ENCODE results near the gene BTBD7.

DNA sequence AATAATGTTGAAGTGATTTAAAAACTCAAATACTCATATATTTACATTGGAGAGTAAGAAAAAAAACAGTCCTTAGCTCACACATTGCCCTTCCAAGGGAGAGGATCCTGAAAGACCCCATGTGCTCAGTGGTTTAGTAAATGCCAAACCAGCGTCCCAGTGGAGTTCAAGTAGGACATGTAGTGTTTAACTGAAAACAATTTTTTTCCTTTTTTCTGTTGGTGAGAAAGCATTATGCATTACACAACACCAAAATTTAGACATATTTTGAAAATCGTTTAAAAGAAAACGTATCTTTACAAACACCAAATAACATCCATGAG, 92.2 kb downstream of the BTBD7 start:
- TF ChIP-seq POLR2A (IDR thresholded peaks at IDR 0.05; ENCODE audit: borderline replicate concordance, extremely low read depth, insufficient read depth, insufficient read length) (no peak), YY1 (IDR thresholded peaks at IDR 0.05; ENCODE audit: extremely low read depth, insufficient replicate concordance, low read depth, low read length) (no peak), EGR1 (IDR thresholded peaks at IDR 0.05; ENCODE audit: low read depth) (no peak), SRF (IDR thresholded peaks at IDR 0.05; ENCODE audit: low read depth) (no peak), POLR2AphosphoS5 (IDR thresholded peaks at IDR 0.05; ENCODE audit: low read depth, low read length) (no peak), ZNF274 (IDR thresholded peaks at IDR 0.05; ENCODE audit: low read depth, low read length) (no peak)
- TF ChIP-seq, protein P1, sequence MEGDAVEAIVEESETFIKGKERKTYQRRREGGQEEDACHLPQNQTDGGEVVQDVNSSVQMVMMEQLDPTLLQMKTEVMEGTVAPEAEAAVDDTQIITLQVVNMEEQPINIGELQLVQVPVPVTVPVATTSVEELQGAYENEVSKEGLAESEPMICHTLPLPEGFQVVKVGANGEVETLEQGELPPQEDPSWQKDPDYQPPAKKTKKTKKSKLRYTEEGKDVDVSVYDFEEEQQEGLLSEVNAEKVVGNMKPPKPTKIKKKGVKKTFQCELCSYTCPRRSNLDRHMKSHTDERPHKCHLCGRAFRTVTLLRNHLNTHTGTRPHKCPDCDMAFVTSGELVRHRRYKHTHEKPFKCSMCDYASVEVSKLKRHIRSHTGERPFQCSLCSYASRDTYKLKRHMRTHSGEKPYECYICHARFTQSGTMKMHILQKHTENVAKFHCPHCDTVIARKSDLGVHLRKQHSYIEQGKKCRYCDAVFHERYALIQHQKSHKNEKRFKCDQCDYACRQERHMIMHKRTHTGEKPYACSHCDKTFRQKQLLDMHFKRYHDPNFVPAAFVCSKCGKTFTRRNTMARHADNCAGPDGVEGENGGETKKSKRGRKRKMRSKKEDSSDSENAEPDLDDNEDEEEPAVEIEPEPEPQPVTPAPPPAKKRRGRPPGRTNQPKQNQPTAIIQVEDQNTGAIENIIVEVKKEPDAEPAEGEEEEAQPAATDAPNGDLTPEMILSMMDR (IDR thresholded peaks at IDR 0.05 in 2 of 3, conservative IDR thresholded peaks at IDR 0.05 in 1 of 3; ENCODE audit: borderline replicate concordance in 1 of 3, insufficient read depth in 1 of 3, low read depth in 2 of 3, low read length in 2 of 3): no peak
- TF ChIP-seq, protein P2, sequence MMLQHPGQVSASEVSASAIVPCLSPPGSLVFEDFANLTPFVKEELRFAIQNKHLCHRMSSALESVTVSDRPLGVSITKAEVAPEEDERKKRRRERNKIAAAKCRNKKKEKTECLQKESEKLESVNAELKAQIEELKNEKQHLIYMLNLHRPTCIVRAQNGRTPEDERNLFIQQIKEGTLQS (IDR thresholded peaks at IDR 0.05): no peak
- TF ChIP-seq, protein P3, sequence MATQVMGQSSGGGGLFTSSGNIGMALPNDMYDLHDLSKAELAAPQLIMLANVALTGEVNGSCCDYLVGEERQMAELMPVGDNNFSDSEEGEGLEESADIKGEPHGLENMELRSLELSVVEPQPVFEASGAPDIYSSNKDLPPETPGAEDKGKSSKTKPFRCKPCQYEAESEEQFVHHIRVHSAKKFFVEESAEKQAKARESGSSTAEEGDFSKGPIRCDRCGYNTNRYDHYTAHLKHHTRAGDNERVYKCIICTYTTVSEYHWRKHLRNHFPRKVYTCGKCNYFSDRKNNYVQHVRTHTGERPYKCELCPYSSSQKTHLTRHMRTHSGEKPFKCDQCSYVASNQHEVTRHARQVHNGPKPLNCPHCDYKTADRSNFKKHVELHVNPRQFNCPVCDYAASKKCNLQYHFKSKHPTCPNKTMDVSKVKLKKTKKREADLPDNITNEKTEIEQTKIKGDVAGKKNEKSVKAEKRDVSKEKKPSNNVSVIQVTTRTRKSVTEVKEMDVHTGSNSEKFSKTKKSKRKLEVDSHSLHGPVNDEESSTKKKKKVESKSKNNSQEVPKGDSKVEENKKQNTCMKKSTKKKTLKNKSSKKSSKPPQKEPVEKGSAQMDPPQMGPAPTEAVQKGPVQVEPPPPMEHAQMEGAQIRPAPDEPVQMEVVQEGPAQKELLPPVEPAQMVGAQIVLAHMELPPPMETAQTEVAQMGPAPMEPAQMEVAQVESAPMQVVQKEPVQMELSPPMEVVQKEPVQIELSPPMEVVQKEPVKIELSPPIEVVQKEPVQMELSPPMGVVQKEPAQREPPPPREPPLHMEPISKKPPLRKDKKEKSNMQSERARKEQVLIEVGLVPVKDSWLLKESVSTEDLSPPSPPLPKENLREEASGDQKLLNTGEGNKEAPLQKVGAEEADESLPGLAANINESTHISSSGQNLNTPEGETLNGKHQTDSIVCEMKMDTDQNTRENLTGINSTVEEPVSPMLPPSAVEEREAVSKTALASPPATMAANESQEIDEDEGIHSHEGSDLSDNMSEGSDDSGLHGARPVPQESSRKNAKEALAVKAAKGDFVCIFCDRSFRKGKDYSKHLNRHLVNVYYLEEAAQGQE (IDR thresholded peaks at IDR 0.05; ENCODE audit: low read depth): no peak
